Colon (tissue), 2 donors: ENCODE measurements around the gene SNTA1.
"Not testable (repeated sequence)": the region's sequence is repeated elsewhere in the genome, so short reads cannot be mapped to it uniquely, and the experiment has no call there.

ENCODE experiments used
- FAIRE-seq: peaks from 2 replicates; lab custom pipeline; 2012; peaks lifted over from hg19 to GRCh38; lab: Jason Lieb, UNC
- donor health status: control.
- donor health status: control.

The SNTA1 gene

DNA sequence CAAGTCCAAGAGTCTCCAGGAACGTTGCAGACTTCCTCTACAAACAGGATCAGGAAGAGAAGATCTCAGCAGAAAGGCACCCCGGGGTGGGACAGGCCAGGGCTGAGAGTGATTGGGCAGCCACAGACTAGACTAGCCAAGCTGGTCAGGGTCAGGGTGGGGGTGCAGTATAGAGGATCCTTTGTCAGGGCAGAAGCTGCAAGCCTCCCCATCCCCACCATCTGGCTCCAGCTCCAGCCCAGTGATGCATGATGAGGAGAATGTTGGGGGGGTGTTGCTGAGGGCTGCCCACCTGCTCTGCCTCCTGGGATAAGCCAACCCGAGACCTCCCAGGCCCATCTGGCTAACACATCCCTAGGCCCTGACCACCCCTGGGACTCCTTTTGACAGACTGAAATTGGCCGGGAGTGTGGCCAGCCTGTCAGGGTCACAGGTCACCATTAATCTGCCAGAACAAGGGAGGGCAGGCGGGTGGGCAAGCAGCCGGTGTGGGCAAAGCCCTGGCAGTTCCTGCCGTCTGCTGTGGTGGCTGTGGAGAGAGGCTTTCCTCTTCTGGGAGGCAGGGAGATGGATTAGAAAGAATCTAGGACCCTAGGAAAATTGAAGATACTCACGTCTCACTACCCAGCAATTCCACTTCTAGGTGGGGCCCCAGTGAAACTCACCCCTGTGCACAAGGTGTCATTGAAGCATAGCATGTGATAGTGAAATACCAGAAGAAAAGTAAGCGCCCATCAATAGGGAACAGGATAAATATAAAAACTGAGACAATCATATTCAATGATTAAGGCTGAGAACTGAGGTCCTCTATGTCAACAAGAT lies 22.1 kb upstream of the SNTA1 start:
- no peak for FAIRE-seq

DNA sequence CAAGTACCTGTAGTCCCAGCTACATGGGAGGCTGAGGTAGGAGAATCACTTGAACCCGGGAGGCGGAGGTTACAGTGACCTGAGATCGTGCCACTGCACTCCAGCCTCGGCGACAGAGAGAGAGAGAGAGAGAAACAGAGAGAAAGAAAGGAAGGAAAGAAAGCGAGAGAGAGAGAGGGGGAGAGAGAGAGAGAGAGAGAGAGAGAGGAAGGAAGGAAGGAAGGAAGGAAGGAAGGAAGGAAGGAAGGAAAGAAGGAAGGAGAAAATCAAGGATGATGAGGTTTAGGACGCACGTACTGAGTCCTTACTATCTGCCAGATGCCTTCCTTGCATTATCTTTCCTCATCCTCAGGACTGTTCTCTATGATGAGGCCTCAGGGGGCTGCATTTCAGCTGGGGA lies 21.2 kb upstream of the SNTA1 start:
- FAIRE-seq: not testable (repeated sequence)

DNA sequence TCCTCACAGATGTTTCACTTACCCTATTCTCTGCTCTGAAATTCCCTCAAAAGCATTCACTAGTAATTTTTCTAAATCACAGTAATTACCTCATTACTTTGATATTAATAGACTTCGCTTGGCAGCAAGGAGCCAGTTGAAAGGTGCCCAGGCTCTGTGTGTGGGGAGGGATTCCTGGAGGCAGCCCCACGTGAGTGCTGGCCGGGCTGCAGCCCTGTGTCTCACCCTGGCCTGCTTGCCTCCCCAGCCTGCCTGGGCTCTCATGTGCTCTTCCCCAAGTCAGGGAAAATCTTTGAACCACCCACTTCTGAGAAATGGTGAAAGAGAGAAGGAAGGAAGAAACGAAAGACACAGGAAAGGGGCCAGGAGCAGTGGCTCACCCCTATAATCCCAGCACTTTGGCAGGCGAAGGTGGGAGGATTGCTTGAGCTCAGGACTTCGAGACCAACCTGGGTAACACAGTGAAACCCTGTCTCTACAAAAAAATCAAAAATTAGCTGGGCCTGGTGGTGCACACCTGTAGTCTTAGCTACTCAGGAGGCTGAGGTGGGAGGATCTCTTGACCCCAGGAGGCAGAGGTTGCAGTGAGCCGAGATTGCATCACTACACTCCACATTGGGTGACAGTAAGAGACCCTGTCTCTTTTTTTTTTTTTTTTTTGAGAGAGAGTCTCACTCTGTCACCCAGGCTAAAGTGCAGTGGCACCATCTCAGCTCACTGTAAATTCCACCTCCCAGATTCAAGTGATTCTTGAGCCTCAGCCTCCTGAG lies 20.0 kb upstream of the SNTA1 start:
- FAIRE-seq: no peak

DNA sequence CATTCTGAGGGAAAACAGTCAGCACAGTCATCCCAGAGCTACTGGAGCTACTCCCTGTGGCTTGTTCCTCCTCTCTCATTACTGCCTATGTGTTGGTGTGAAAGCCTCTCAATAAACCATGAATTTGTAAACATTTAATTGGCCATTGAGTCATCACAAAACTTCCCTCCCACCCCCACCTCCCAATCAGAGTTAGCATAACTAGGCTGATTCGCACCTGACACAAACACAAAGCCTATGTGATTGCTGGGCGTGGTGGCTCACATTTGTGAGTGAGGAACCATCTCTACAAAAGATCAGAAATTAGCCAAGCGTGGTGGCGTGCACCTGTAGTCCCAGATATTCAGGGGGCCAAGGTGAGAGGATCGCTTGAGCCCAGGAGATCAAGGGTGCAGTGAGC lies 17.1 kb upstream of the SNTA1 start:
- no peak for FAIRE-seq

DNA sequence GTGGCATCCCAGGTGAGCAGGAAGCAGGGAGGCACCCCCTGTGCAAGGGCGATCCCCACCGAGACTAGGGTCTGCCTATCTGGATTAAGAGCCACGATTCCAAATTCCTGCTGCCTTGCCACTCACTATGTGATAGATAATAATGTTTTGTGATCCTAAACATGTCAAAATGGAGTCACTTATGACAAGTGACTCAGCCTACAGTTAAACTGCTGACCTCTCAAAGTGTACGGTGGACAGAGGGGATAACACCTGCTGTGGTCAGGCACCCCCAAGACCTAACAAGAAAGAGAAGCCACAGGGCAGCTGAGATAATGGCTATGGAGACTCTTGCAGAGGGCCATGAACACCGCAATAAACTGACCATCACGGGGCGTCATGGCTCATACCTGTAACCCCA lies 16.0 kb upstream of the SNTA1 start:
- no peak for FAIRE-seq

DNA sequence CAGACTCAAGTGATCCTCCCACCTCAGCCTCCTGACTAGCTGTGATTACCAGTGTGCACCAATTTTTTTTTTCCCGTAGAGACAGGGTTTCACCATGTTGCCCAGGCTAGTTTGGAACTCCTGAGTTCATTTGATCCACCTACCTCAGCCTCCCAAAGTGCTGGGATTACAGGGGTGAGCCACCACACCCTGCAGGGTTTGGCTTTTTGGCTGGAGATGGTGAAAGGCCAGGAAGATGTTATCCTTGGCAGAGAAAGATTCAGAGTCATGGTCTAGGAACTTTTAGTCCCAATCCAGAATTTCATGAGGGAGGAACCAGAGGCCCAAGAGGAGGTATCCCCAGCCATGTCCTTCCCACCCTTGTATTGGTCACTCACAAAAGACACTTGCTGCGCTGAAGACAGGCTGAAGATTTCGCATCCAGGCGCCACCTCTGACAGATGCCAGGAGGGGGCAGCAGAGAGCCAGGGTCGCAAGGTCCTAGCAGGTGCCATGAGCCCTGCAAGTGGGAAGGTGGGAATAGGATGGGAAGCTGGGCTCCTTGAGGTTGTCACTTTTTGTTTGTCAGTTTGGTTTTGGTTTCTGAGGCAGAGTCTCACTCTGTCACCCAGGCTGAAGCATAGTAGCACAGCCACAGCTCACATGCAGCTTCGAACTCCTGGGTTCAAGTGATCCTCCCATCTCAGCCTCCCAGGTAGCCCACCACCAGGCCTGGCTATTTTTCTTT lies 13.5 kb upstream of the SNTA1 start:
- FAIRE-seq: not testable (repeated sequence)

DNA sequence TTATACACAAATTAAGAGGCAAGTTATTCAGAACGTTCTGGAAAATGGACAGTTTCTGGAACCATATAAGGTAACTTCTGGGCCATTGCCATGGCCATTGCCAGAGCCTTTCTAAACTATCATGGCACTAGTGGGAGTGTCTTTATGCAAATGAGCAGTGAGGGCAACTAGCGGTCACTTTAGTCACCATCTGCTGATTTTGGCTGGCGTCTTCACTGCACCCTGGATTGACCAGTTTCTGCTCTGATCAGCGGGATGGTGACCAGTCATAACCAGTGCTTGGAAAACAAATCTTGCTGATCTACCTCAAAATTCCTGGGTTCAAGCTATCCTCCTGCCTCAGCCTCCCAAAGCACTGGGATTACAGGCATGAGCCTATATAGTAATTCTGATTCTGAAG lies 7.3 kb upstream of the SNTA1 start:
- no peak for FAIRE-seq

DNA sequence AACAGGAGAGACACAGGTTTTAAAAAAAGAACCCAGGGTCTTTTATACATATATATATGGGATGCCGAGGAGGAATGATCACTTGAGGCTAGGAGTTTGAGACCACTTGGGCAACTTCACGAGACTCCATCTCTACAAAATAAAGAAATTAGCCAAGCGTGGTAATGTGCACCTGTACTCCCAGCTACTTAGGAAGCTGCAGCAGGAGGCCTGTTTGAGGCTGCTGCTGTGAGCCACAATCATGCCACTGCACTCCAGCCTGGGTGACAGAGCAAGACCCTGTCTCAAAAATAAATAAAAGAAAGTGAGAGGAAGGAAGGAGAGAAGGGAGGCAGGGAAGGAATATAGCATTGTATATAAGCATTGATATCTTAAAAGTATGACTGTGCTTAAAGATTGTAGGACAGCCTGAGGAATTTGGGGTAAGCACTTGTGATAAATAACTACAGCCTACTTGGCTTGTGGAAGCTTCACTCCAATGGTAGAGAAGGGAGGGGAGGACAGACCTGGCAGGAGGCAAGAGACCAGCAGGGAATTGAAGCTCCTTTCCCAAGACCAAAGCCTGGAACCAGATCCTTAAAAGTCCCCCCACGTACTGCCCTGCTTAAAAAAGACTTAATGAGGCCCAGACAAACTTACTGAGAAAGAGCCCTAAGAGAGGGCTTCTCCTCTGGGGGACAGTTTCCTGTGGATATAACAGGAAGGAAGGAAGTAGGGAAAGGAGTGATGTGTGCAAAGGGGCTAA lies 2.5 kb upstream of the SNTA1 start:
- FAIRE-seq: no peak

DNA sequence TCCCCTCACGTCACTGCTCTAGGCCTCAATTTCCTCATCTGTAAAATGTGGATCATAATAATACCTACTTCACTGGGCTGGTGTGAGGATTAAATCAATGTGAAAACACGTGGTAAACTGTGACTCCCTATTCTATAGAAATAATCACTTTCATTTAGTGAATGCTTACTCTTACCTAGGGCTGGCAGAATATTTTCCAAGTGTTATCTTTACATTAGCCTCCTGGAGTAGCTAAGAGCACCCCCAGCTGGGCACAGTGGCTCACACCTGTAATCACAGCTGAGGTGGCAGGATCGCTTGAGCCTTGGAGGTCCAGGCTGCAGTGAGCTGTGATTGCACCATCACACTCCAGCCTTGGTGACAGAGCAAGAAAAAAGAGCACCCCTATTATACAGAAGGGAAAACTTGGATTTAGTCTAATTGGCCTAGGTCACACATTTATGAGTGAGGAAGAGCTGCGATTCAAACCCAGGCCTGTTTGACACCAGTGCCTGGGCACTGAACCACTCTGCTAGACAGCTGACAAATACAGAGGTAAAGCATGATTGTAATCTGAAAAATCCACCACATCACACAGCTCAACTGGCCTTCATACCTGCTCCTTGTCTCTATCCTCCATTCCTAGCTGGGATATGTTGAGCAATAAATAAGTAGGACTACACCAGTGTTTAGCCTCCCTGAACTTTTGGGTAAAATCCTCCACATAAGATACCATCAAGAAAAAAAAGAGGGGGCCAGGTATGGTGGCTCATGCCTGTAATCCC lies 1.4 kb upstream of the SNTA1 start:
- no peak for FAIRE-seq

DNA sequence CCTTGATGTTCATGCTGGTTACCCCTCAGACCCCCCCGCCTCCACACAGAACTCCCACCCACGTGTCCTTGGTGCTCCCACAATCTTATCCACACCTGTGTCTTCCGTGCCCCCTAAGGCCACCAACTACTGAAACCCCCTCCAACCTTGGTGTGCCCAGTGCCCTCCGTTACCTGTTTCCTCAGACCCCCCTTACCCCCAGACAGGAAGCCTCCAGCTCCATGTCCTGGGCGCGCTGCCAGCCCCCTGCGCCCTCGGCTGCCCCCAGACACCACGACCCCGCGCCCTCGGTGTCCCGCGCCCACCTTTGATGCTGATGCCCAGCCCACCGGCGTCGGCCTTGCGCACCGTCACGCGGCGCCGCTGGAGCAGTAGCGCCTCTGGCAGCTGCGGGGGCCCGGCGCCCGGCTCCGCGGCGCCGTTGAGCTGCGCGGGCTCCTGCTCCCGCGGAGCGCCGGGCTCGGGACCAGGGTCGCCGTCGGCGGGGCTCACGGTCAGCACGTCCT lies 504 bp downstream of the SNTA1 start:
- FAIRE-seq: no peak

DNA sequence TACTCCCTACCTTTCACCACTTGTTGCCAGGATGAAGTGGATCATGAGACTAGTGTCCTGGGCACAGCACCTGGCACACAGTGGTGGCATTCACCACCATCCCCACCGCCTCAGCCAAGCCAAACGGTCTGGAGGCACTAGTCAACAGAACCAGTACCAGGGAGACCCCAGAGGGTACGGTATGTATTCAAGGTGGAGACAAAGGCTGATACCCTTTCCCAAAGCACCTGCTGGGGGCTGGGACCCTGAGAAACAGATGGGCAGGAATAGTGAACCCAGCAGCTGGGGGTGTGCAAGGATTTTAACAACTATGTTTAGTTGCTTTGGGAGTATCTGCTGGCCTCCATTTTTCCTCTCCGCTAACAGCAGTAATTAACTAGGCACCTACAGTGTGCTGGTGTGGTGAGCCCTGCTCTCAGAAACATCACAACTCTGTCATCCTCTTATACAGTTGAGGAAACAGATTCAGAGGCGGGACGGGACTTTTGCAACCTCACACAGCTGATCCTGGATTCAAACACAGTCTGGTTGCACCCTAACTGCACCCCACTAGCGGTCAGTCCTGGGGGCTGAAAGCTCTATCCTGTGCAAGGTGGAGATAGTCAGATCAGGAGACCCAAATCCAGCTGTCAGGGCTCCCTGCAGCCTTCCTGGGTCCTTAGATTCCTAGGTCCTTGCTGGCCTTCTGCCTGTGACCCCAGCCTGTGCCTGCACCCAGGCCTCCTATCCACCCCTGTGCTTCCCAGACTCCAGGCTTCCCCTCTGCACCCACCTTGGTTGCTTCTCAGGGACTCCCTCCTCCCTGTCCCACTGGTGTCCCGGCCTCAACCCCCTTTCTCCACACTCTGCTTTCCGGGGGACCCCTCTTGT lies 1.2 kb downstream of the SNTA1 start:
- no peak for FAIRE-seq

DNA sequence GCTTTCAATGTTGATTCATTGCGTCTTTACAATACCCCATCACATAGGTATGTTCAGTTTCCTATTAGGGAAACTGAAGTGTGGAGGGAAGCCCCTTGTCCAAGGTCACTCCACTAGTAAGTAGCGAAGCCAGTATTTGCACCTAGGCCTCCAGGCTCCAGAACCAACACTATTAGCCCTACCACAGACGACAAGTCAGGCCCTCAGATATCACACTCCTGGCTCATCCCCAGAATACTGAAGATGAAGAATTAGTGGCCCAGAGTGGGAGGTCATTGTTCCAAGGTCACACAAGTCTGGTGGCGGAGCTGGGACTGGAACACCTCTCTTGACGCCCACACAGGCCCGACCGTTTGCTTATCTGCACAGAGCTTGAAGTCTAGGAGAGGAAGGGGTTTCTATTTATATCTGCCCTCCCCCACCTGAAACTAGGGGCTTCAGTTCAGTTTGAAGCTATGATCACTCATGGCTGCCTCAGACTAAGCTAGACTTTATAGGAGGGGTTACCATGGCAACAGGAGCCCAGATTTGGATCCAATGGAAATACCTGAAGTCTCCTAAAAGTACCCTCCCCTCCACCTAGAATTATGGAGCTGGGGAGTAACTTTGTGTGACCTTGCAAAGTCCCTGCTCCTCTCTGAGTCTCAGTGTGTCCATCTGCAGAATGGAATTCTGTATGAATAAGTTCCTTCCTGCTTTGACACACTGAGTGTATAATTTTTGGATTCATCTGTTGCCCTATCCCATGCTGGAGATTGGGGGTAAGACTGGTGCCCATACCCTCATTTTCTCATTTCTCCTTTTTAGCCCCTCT lies 2.2 kb downstream of the SNTA1 start:
- FAIRE-seq: no peak

DNA sequence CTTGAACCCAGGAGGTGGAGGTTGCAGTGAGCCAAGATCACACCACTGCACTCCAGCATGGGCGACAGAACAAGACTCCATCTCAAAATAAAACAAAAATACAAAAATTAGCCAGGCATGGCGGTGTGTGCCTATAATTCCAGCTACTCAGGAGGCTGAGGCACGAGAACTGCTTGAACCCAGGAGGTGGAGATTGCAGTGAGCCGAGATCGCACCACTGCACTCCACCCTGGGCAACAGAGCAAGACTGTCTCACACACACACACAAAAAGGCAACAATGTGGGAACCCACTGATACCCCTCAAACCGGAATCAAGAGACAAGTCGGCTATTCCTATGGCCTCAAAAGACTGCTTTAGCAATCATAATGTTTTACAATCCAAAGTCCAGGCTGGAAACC lies 3.0 kb downstream of the SNTA1 start:
- FAIRE-seq: not testable (repeated sequence)

DNA sequence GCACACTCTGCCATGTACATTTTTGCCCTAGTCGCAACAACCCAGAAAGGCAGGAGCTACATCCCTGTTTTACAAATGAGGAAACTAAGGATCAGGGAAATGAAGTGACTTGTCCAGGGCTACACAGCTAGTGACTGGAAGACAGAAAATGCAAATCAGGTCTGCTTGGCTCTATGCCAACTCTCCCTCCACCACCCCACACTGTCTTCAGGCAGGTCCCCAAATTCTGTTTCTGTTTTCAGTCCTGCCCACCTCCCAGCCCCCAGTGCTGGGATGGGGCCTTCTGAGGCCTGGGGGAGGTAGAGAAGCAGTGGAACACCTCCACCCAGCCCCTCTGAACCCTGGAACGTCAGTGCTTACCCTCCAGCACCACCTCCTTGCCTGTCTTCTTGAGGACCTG lies 5.1 kb downstream of the SNTA1 start:
- no peak for FAIRE-seq

DNA sequence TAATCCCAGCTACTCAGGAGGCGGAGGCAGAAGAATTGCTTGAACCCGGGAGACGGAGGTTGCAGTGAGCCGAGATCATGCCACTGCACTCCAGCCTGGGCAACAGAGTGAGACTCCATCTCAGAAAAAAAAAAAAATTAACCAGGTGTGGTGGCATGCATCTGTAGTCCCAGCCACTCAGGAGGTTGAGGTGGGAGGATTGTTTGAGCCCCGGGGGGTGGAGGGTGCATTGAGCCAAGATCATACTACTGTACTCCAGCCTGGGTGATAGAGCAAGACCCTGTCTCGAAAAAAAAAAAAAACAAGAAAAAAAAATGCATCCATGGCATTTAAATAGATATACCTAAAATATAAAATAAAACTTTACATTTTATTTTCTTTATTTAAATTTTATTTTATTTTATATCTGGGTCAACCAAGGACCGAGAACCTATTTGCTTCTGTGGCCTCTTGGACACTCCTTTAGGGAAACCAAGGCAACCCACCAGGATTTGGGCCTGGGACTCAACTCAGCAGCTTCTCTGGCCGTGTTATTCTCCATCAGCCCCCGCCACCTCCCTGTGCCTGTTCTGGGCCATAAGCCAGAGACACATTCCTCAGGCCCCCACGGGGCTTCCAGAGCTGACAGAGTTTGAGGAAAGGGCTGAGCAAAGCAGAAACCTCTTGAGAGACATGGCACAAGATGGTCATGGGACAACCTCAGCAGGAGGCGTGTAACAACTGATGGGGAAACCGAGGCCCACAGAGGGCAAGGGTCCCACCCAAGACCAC lies 6.2 kb downstream of the SNTA1 start:
- FAIRE-seq: no peak

DNA sequence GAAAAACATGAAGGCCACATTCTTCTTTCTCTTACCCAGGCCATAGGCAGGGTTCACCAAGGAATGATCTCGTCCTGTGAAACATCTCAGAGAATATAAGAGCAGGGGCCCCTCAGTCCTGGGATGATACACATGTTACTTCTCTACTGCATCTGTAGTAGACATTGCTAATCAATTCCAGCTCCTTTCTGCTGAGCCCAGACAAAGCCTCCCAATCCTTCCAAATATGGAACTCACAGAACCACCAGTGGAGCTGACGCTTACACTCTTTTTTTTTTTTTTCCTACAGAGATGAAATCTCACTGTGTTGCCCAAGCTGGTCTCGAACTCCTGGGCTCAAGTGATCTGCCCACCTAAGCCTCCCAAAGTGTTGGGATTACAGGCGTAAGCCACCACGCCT lies 9.1 kb downstream of the SNTA1 start:
- FAIRE-seq: no peak

DNA sequence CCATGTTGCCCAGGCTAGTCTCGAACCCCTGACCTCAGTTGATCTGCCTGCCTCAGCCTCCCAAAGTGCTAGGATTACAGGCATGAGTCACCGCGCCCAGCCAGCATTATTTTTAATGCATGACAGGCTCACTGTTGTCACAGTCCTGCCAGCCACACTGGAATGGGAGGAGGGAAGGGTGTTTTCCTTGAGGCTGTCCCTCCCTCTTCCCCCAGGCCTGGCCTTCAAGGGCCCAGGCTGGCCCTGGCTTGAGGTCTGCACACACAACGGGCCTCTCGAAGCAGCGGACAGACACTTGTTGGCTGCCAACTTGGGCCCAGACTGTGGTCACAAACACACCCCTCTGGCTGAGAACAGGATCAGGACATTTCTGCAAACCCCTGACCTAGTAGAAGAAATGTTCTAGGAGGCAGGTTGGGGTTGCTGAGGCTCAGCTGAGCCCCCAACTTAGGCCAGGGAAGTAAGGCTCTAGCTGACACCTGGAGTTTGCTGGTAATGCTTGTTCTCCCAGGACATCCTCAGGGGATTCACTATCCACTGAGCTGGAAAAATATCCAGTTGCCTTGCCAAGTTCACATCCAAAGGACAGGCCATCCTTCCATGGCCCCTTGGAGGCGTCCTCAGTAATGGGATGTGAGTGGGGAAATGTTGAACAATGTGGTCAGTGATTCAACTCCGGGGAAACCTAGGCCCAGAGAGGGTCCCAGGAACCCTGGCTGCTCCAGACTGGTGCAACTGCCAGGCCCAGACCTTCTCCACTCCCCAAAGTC lies 9.9 kb downstream of the SNTA1 start:
- no peak for FAIRE-seq
